ENCODE data around the gene ZRANB2.

ZRANB2 gene

DNA sequence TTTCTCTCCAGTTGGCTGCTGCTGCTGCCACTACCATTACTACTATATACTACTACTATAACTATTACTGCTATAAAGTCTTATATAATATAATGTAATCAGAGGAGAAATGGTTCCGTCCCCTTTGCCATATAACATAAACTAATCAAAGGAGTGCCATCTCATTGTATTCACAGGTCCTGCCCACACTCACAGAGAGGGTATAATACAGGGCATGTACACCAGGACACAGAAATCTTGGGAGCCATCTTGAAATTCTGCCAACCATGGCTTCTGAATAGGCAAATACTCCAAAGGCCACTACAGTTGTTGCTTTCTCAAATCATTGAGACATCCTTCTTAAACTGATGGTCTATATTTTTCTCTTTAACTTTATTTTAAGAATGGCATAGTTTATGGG, 6.9 kb upstream of the ZRANB2 start:
- peaks cover 53 to 67% of the 10 kb centered on the region in 2 donors for H3K27me3 Mint-ChIP-seq

GRCh38 chr1:71087060-71087459, 6.2 kb upstream of the ZRANB2 start:
- Mint-ChIP-seq H3K27ac (no peak overlapping the region), H3K9me3 (no peaks in the 10 kb centered on the region), H3K4me3 (no peak overlapping the region), H3K4me1 (ENCODE audit: low read depth in 2 of 2) (peaks cover 0 to 1% of the 10 kb centered on the region in 2 donors), H3K27me3 (peaks cover 53 to 67% of the 10 kb centered on the region in 2 donors), H3K36me3 (ENCODE audit: insufficient read depth) (no peaks in the 10 kb centered on the region)
- no peak for DNase-seq
- ATAC-seq (replicated peaks) = no peak

More for the DNA sequence above, 6.9 kb upstream of the ZRANB2 start:
- Mint-ChIP-seq H3K9me3 (no peaks in the 10 kb centered on the region), H3K4me3 (no peak overlapping the region), H3K27ac (no peak overlapping the region), H3K4me1 (ENCODE audit: low read depth in 2 of 2) (no peaks in the 10 kb centered on the region), H3K36me3 (ENCODE audit: insufficient read depth) (no peaks in the 10 kb centered on the region)
- DNase-seq (no peak), ATAC-seq (replicated peaks) (no peak)

- H3K27me3 Mint-ChIP-seq = peaks cover 53 to 66% of the 10 kb centered on the region in 2 donors
- H3K4me1 Mint-ChIP-seq (ENCODE audit: low read depth in 2 of 2) = peaks cover 5 to 7% of the 10 kb centered on the region in 2 donors
- H3K4me3 Mint-ChIP-seq = no peak overlapping the region
- H3K9me3 Mint-ChIP-seq = peaks cover 0 to 2% of the 10 kb centered on the region in 2 donors
- ATAC-seq (replicated peaks) (no peak), DNase-seq (no peak)
- H3K27ac Mint-ChIP-seq = no peak overlapping the region
- H3K36me3 Mint-ChIP-seq (ENCODE audit: insufficient read depth) = no peaks in the 10 kb centered on the region
These were observed 5.5 kb upstream of the ZRANB2 start for GRCh38 chr1:71086331-71086730.

DNA sequence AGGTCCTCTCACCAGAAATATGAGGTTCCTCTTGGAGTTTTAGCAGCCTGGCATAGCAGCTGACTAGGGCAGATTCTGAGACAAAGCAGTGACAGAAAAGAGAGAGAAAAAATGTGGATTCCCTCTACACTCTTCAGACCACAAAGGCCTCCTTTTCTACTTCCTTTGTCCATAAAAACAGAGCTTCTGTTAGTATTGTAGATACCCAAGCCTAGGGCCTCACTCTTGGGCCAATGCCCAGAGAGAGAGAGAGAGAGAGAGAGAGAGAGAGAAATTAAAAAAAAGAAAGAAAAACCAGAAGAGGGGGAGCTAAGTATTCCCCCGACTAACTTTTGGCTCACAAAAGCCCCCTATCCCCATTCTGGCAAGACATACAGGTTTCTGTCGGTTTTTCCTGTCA, 2.4 kb upstream of the ZRANB2 start:
- H3K4me1 Mint-ChIP-seq (ENCODE audit: low read depth in 2 of 2) = peaks cover 16 to 20% of the 10 kb centered on the region in 2 donors
- H3K27me3 Mint-ChIP-seq = peaks cover 39 to 46% of the 10 kb centered on the region in 2 donors

DNA sequence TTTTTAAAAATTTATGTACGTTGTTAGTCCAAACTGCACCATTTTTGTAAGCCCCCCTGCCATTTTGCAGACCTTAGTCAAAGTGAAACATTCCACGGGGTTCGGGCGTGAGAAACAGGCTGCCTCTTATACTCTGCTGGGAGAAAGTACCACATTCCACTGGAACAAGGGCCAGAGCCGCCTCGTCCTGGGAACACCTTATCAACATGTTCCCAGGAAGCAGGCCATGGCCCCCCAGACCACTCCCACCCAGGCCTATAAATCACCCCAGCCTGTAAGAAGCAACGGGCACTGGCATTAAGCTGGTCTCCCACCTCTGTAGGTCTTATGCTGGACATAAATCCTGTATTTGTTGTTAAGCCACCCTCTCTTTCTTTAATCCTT, 854 bp upstream of the ZRANB2 start:
- DNase-seq = no peak

More for the DNA sequence above, 2.4 kb upstream of the ZRANB2 start:
- Mint-ChIP-seq H3K4me3 (no peak overlapping the region), H3K9me3 (peaks cover 0 to 4% of the 10 kb centered on the region in 2 donors), H3K27ac (no peak overlapping the region), H3K36me3 (ENCODE audit: insufficient read depth) (peaks cover 15% of the 10 kb centered on the region)
- DNase-seq (no peak), ATAC-seq (replicated peaks) (no peak)

GRCh38 chr1:71080230-71080738, 551 bp downstream of the ZRANB2 start:
- H3K4me1 Mint-ChIP-seq (ENCODE audit: low read depth in 2 of 2) = peaks cover 19 to 26% of the 10 kb centered on the region in 2 donors
- peaks cover 36% of the 10 kb centered on the region for H3K36me3 Mint-ChIP-seq (ENCODE audit: insufficient read depth)
- peak; percentile 5 for ATAC-seq (replicated peaks)
- H3K27ac Mint-ChIP-seq = peak overlapping the region; percentile 98 to 100
- DNase-seq = no peak
- H3K27me3 Mint-ChIP-seq = peaks cover 21 to 25% of the 10 kb centered on the region in 2 donors
- peaks cover 0 to 4% of the 10 kb centered on the region in 2 donors for H3K9me3 Mint-ChIP-seq
- H3K4me3 Mint-ChIP-seq = peak overlapping the region; percentile 93 to 99

More for the DNA sequence above, 854 bp upstream of the ZRANB2 start:
- Mint-ChIP-seq H3K4me3 (peak overlapping the region; percentile 93 to 99), H3K27ac (peak overlapping the region; percentile 98 to 100), H3K27me3 (peaks cover 34 to 39% of the 10 kb centered on the region in 2 donors), H3K9me3 (peaks cover 0 to 4% of the 10 kb centered on the region in 2 donors), H3K4me1 (ENCODE audit: low read depth in 2 of 2) (peaks cover 16 to 20% of the 10 kb centered on the region in 2 donors), H3K36me3 (ENCODE audit: insufficient read depth) (peaks cover 26% of the 10 kb centered on the region)
- ATAC-seq (replicated peaks) = no peak

DNA sequence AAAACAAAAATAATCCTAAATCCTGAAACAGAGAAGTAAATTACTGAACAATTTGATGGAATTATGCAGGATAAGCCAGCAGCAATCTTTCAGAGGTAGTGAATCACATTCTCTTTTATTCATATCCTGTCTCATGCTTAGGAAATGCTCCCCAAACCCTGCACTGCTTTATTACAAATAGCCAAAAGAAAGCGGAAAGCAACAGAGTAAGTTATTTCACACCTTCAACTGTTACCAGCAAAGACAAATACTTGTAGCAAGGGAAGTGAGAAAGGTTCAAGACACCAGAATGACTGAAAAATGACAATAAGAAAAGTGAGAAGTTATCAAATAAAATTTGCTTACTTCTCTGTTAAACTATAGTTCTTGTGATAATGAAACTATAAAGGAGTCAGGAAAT, 6.2 kb downstream of the ZRANB2 start:
- H3K4me1 Mint-ChIP-seq (ENCODE audit: low read depth in 2 of 2) = peaks cover 18 to 39% of the 10 kb centered on the region in 2 donors
- H3K4me3 Mint-ChIP-seq = no peak overlapping the region
- ATAC-seq (replicated peaks) (peak; percentile 27), DNase-seq (no peak)
- peak overlapping the region in 1 of 2 donors; percentile 25 for H3K27ac Mint-ChIP-seq
- H3K27me3 Mint-ChIP-seq = no peaks in the 10 kb centered on the region
- H3K36me3 Mint-ChIP-seq (ENCODE audit: insufficient read depth) = peaks cover 76% of the 10 kb centered on the region
- no peaks in the 10 kb centered on the region for H3K9me3 Mint-ChIP-seq

DNA sequence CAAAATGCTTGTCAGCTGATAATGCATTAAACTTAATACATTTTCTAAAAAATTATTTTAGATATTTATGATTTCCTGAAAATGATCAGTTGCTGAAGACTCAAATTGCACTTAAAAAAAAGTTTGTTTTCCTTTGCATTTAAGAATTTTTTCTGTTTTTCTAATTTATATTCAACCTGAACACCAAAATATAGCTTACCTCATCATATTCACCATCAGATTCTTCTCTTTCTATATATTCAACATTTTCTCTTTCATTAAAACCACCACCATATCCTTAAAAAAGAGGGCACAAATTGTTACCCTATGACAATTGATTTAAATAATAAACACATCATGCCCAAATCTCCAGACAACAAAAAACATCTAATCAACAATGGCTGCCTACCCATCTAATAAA, 8.6 kb downstream of the ZRANB2 start:
- no peaks in the 10 kb centered on the region for H3K9me3 Mint-ChIP-seq
- DNase-seq (no peak), ATAC-seq (replicated peaks) (no peak)
- H3K36me3 Mint-ChIP-seq (ENCODE audit: insufficient read depth) = peaks cover 88% of the 10 kb centered on the region
- peaks cover 12 to 36% of the 10 kb centered on the region in 2 donors for H3K4me1 Mint-ChIP-seq (ENCODE audit: low read depth in 2 of 2)
- no peaks in the 10 kb centered on the region for H3K27me3 Mint-ChIP-seq
- H3K4me3 Mint-ChIP-seq = peak overlapping the region in 1 of 2 donors; percentile 5
- H3K27ac Mint-ChIP-seq = peak overlapping the region in 1 of 2 donors; percentile 44

GRCh38 chr1:71071720-71072119, 9.1 kb downstream of the ZRANB2 start:
- no peaks in the 10 kb centered on the region for H3K9me3 Mint-ChIP-seq
- H3K27me3 Mint-ChIP-seq = no peaks in the 10 kb centered on the region
- H3K4me3 Mint-ChIP-seq = no peak overlapping the region
- peaks cover 92% of the 10 kb centered on the region for H3K36me3 Mint-ChIP-seq (ENCODE audit: insufficient read depth)
- peaks cover 12 to 36% of the 10 kb centered on the region in 2 donors for H3K4me1 Mint-ChIP-seq (ENCODE audit: low read depth in 2 of 2)
- peak overlapping the region in 1 of 2 donors; percentile 52 for H3K27ac Mint-ChIP-seq
- DNase-seq (no peak), ATAC-seq (replicated peaks) (no peak)

DNA sequence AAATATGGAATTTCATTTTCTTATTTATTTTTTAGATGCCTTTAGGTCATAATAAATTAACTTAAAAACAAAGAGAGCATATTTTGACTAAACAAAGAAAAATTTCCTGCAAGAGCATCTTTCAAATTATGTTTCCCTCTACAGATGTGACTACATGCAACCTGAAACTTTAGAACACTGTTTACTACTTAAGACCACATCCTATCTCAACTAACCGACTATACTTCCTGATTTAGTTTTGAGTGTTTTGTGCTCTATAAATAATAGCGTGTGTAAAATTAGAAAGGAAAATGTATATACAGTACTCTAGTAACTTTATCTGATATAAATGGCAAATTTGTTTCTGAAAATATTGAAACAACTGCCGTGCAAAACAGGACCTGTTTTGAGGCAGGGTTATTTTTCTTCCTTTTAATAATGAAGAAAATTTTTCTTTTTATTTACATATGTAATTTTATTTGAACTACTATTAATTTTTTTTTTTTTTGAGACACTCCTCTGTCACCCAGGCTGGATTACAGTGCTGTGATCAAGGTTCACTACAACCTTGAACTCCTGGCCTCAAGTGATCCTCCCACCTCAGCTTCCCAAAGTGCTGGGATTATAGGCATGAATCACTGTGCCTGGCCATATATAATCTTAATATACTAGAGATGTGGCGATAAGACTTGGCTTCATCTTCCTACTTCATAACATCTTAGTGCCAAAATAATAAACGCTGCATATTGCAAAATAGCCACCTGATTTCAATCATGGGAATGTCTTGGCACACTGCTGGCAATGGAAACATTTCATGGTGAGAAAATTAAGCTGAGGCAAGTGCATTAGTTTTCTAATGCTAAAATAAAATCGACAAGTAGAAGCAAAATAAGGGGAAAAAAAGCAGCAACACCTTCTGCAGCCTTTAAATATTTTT, 12.3 kb downstream of the ZRANB2 start:
- Mint-ChIP-seq H3K27me3 (no peaks in the 10 kb centered on the region), H3K9me3 (no peaks in the 10 kb centered on the region), H3K4me3 (no peak overlapping the region), H3K4me1 (ENCODE audit: low read depth in 2 of 2) (peaks cover 4 to 13% of the 10 kb centered on the region in 2 donors), H3K27ac (peak overlapping the region; percentile 23 to 46), H3K36me3 (ENCODE audit: insufficient read depth) (peaks cover 96% of the 10 kb centered on the region)
- ATAC-seq (replicated peaks) (no peak), DNase-seq (no peak)

GRCh38 chr1:71054791-71055190, 26.0 kb downstream of the ZRANB2 start:
- peaks cover 0 to 4% of the 10 kb centered on the region in 2 donors for H3K27me3 Mint-ChIP-seq

DNA sequence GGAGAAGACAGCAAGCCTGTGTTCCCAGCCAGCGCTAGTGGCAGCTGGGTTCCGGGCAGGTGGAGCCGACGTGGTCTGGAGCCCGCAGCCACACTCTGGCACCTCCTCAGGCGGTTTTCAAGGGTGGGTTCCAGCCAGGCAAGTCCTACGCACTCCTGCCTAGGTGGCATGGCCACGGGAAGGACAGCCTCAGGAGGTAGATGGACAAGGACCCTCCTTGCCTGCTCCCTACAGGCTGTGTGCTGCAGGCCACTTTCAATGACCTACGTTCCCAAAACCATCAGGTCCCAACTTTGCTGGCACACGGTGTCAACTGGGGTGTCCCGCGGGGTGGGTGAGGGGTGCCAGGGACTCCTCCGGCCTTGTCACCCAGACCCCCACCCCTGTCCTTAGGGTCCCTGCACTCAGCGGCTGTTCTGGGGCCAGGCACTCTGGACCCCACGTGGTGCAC, 26.5 kb downstream of the ZRANB2 start:
- Mint-ChIP-seq H3K9me3 (no peaks in the 10 kb centered on the region), H3K36me3 (ENCODE audit: insufficient read depth) (peaks cover 7% of the 10 kb centered on the region), H3K27me3 (peaks cover 0 to 7% of the 10 kb centered on the region in 2 donors), H3K27ac (no peak overlapping the region), H3K4me3 (no peak overlapping the region), H3K4me1 (ENCODE audit: low read depth in 2 of 2) (peaks cover 4 to 6% of the 10 kb centered on the region in 2 donors)
- DNase-seq (no peak), ATAC-seq (replicated peaks) (no peak)

More at GRCh38 chr1:71054791-71055190, 26.0 kb downstream of the ZRANB2 start:
- DNase-seq = no peak
- H3K27ac Mint-ChIP-seq = no peak overlapping the region
- no peak for ATAC-seq (replicated peaks)
- no peaks in the 10 kb centered on the region for H3K9me3 Mint-ChIP-seq
- H3K4me1 Mint-ChIP-seq (ENCODE audit: low read depth in 2 of 2) = peaks cover 4 to 7% of the 10 kb centered on the region in 2 donors
- H3K4me3 Mint-ChIP-seq = no peak overlapping the region
- H3K36me3 Mint-ChIP-seq (ENCODE audit: insufficient read depth) = peaks cover 7% of the 10 kb centered on the region

- Mint-ChIP-seq H3K4me1 (ENCODE audit: low read depth in 2 of 2) (peaks cover 4% of the 10 kb centered on the region in 2 donors), H3K9me3 (no peaks in the 10 kb centered on the region), H3K27me3 (peaks cover 2 to 10% of the 10 kb centered on the region in 2 donors), H3K36me3 (ENCODE audit: insufficient read depth) (peaks cover 7% of the 10 kb centered on the region), H3K27ac (no peak overlapping the region), H3K4me3 (no peak overlapping the region)
- ATAC-seq (replicated peaks) (no peak), DNase-seq (no peak)
These were observed 27.1 kb downstream of the ZRANB2 start for GRCh38 chr1:71053758-71054157.

Data from effector memory CD8-positive, alpha-beta T cell (primary cell).